Measurements from ENCODE around the gene TRIM54. TPM values are rescaled to one million over a fixed set of nuclear protein-coding genes. Genes with fewer than 3 reads are reported as not detected.

Gene TRIM54
- total and polyA plus RNA-seq, 2 of the 8 experiments (the other 6 are each of a cell fraction or from before 2014, with no cell fraction given): 3.9 to 5.8 TPM

DNA sequence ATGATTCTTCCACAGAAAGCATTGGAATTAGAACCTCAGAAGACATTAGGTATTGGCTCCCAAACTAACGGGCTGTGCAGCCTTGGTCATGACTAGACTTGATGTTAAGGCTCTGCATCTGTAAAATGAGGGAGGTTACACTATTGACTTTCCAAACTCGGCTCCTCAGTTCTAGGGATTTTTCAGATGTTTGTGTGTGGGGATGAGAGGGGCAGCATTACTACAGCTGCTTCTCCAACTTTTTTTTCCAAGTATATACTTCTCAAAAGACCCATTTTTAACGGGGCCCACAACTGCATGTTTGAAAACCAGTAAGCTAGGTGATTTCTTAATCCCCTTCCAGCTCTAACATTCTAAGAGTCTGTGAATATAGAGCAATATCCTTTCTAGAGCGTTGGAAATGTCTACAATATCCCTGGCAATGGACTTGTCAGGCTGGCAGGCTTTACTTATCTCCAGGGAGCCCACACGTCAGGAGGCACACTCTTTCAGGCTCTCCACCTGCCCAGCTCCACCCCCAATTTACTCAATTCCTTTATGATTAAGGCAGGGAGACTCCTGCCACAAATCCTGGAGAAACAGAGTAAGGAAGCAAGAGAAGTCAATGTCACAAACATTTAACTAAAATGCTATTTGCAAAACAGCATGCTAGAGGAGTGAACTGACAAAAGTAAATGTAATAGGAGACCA, 41.5 kb downstream of the TRIM54 start:
- DNase-seq (ENCODE audit: low read depth in 1 of 2, low spot score in 2 of 2) (no peak), FAIRE-seq (no peak)
- H3K27me3 ChIP-seq (replicated peaks in 1 of 4; ENCODE audit: control insufficient read depth in 3 of 4, extremely low read depth in 1 of 4, insufficient read depth in 3 of 4, low read length in 3 of 4): no peaks in the 10 kb centered on the region
- no peaks in the 10 kb centered on the region; a peak in 1 of 4 replicates for H3K79me2 ChIP-seq (ENCODE audit: control insufficient read depth in 1 of 2, insufficient read depth in 2 of 2, low read length in 2 of 2)
- H2BK20ac ChIP-seq (ENCODE audit: low read length): no peak overlapping the region
- no peak overlapping the region for H2BK15ac ChIP-seq (ENCODE audit: low read length)
- peak overlapping the region; percentile 85 to 99 (median 88) for H3K4me3 ChIP-seq (ENCODE audit: extremely low read depth in 1 of 4, insufficient read depth in 2 of 4, low read depth in 3 of 4, low read length in 4 of 4)
- H3K23ac ChIP-seq (ENCODE audit: insufficient read length): no peak overlapping the region
- no peak overlapping the region for H2AK5ac ChIP-seq (ENCODE audit: low read depth, low read length)
- H3K4me1 ChIP-seq (replicated peaks in 1 of 4; ENCODE audit: control insufficient read depth in 3 of 4, insufficient read depth in 4 of 4, low read length in 3 of 4): peaks cover 0 to 10% (median 0%) of the 10 kb centered on the region in 4 experiments; a peak in 4 of 7 replicates
- no peaks in the 10 kb centered on the region for H3K79me1 ChIP-seq (ENCODE audit: low read depth, low read length)
- no peak overlapping the region for H2AFZ ChIP-seq (ENCODE audit: low read length)
- no peak overlapping the region for H2BK120ac ChIP-seq (replicated peaks; ENCODE audit: low read depth, low read length)
- H4K20me1 ChIP-seq (replicated peaks in 1 of 2; ENCODE audit: control insufficient read depth in 1 of 2, insufficient read depth in 2 of 2, low read length in 2 of 2): no peaks in the 10 kb centered on the region
- peak overlapping the region; percentile 92 for H2BK5ac ChIP-seq (ENCODE audit: low read depth, low read length)
- H3K9ac ChIP-seq (replicated peaks in 1 of 4; ENCODE audit: extremely low read depth in 1 of 4, low read depth in 3 of 4, low read length in 3 of 4): peak overlapping the region; percentile 80 to 97 (median 93)
- H3K56ac ChIP-seq (replicated peaks; ENCODE audit: insufficient read length, low read depth, low read length): no peak overlapping the region
- H4K8ac ChIP-seq (ENCODE audit: extremely low read depth, insufficient read depth, low read length): no peak overlapping the region
- H3K27ac ChIP-seq (ENCODE audit: low read depth, low read length): peak overlapping the region; percentile 94
- ChIA-PET CTCF (ENCODE audit: partially characterized antibody) (interaction anchor here (0.6 to 10.3 kb wide), 10 partner anchors 10 to 104 kb away, joined by 3 to 128 read pairs (median 4); partner anchors contain the start of genes EIF2B4, SNX17 and UCN), POLR2A (ENCODE audit: partially characterized antibody) (interaction anchor here (0.5 to 9.4 kb wide), 24 partner anchors 8 to 275 kb away, joined by 3 to 105 read pairs (median 8); partner anchors contain the start of genes GTF3C2, TRIM54, UCN and ZNF513)
- TF ChIP-seq POLR2A (IDR thresholded peaks at IDR 0.05; ENCODE audit: control extremely low read depth in 1 of 2, low read depth in 2 of 2, low read length in 2 of 2) (peak in 1 of 2 experiments; percentile 37; a peak in 1 of 3 replicates), POU5F1 (IDR thresholded peaks at IDR 0.05; ENCODE audit: low read depth, low read length) (no peak)
- no peak overlapping the region for H3K4ac ChIP-seq (replicated peaks; ENCODE audit: insufficient read length, low read depth, low read length)
- no peaks in the 10 kb centered on the region for H3K9me3 ChIP-seq (ENCODE audit: insufficient read depth in 2 of 2, low read depth in 1 of 2, low read length in 1 of 2)
- H2BK12ac ChIP-seq (ENCODE audit: low read depth, low read length): no peak overlapping the region
- H3K23me2 ChIP-seq (ENCODE audit: low read depth, low read length): peaks cover 7% of the 10 kb centered on the region
- 42% methylated on average over 5 of the region's 5 CpGs; no CpG with 5 or more reads in 1 of the 2 experiments for WGBS, 2 experiments (ENCODE audit: extremely low coverage in 1 of 2, insufficient coverage in 1 of 2, insufficient read length in 1 of 2, insufficient replicate concordance in 2 of 2, low coverage in 1 of 2, low lambda C conversion rate in 2 of 2, missing lambda C conversion rate in 1 of 2)
- H3K18ac ChIP-seq (ENCODE audit: extremely low read depth, low read length): no peak overlapping the region
- no peak overlapping the region for H3K14ac ChIP-seq (ENCODE audit: insufficient read length)
- H3K4me2 ChIP-seq (ENCODE audit: insufficient read depth in 1 of 2, low read depth in 2 of 2, low read length in 2 of 2): peak overlapping the region; percentile 96 to 97
- H4K5ac ChIP-seq (ENCODE audit: insufficient read length, low read depth, low read length): peak overlapping the region; percentile 10
- peak overlapping the region; percentile 58 for H4K91ac ChIP-seq (replicated peaks; ENCODE audit: insufficient read length, low read length)
- peaks cover 17 to 27% (median 25%) of the 10 kb centered on the region in 4 experiments for H3K36me3 ChIP-seq (ENCODE audit: control insufficient read depth in 2 of 4, insufficient read depth in 4 of 4, low read length in 3 of 4)

All from H1 (cell line).